HepG2 (cell line): ENCODE data around the gene HJURP. TPM values are rescaled to one million over a fixed set of nuclear protein-coding genes. Genes with fewer than 3 reads are reported as not detected.

ENCODE experiments used
- ATAC-seq: fragments of 200-7000 bp; cut with Tn5 transposase; 3 replicates; pipeline ENCODE4 v1.9.1; 2020; ENCODE audit warnings: mild to moderate bottlenecking, moderate library complexity
- BruUV-seq: library from RNA; stranded (reverse); fragments of 400-500 nt; replicated peaks from 2 replicates; lab custom pipeline; 2021; lab: Mats Ljungman, UMichigan
- CTCF ChIA-PET: fragments of 300-600 bp; formaldehyde crosslinking; extraction: SDS; loops from one replicate; lab custom pipeline; 2021; ENCODE audit warnings: low total read pairs, inconsistent platforms, low intra/inter-chr PET ratio; lab: Yijun Ruan, JAX
- POLR2A ChIA-PET: fragments of 350-600 bp; sonication (Branson Sonifier 250); formaldehyde crosslinking; loops from one replicate; lab custom pipeline; 2020; ENCODE audit warnings: antibody characterized with exemption, inconsistent platforms; lab: Yijun Ruan, JAX
- DNase-seq: peaks from one replicate; pipeline ENCODE4 v3.0.0-alpha.2; 2015; ENCODE audit warnings: low spot score
- FAIRE-seq: peaks from 3 replicates; lab custom pipeline; 2011; peaks lifted over from hg19 to GRCh38; lab: Jason Lieb, UNC
- H2AFZ ChIP-seq: one replicate; pipeline ENCODE4 v1.6.1; 2011; ENCODE audit warnings: low read length, inconsistent platforms
- H3K27ac ChIP-seq: fragments of 300-600 bp; 3 replicates; pipeline ENCODE4 v1.8.0; 2011; ENCODE audit warnings: mixed run types, mild to moderate bottlenecking, mixed read lengths, low read length, inconsistent platforms; ENCODE audit not compliant: insufficient read depth; ENCODE audit errors: extremely low read length
- H3K27me3 ChIP-seq, 2 experiments: fragments of 200-600 bp in 1 of 2; 2 replicates in 1 of 2; 3 replicates in 1 of 2; pipeline versions ENCODE4 v1.6.0 to v1.8.0; 2011; ENCODE audit warnings: low read length in 2 of 2, mild to moderate bottlenecking in 2 of 2, moderate library complexity in 2 of 2, inconsistent platforms in 1 of 2; ENCODE audit not compliant: insufficient read depth in 2 of 2, control insufficient read depth in 1 of 2
- H3K36me3 ChIP-seq, 2 experiments: fragments of 200-600 bp in 1 of 2; replicated peaks in 1 of 2; 2 replicates in 1 of 2; 3 replicates in 1 of 2; pipeline versions ENCODE4 v1.5.1 to v1.8.0; 2011; ENCODE audit warnings: low read length in 2 of 2, inconsistent platforms in 1 of 2; ENCODE audit not compliant: insufficient read depth in 2 of 2, control insufficient read depth in 1 of 2
- H3K4me1 ChIP-seq: 2 replicates; pipeline ENCODE4 v1.5.1; 2012; ENCODE audit warnings: low read length, inconsistent platforms; ENCODE audit not compliant: insufficient read depth
- H3K4me2 ChIP-seq: 2 replicates; pipeline ENCODE4 v1.6.0; 2011; ENCODE audit warnings: low read depth, low read length, inconsistent platforms
- H3K4me3 ChIP-seq, 3 experiments: fragments of 200-600 bp in 1 of 3; sonication (generic), shearing (Covaris generic) in 1 of 3; replicated peaks in 1 of 3; 2 replicates each; pipeline ENCODE4 v1.5.1; 2011 to 2016; ENCODE audit warnings: low read length in 3 of 3, inconsistent platforms in 2 of 3, low read depth in 2 of 3, mild to moderate bottlenecking in 2 of 3, control low read depth in 1 of 3, mixed read lengths in 1 of 3; ENCODE audit not compliant: insufficient read depth in 1 of 3
- H3K79me2 ChIP-seq: one replicate; pipeline ENCODE4 v1.6.1; 2011; ENCODE audit warnings: low read length, inconsistent platforms; ENCODE audit not compliant: insufficient read depth
- H3K9ac ChIP-seq: 2 replicates; pipeline ENCODE4 v1.6.0; 2011; ENCODE audit warnings: mild to moderate bottlenecking, low read depth, low read length, inconsistent platforms; ENCODE audit not compliant: insufficient read depth
- H3K9me3 ChIP-seq: 2 replicates; pipeline ENCODE4 v1.5.1; 2012; ENCODE audit warnings: mild to moderate bottlenecking, low read length
- H4K20me1 ChIP-seq: 2 replicates; pipeline ENCODE4 v1.6.0; 2011; ENCODE audit warnings: inconsistent platforms, mild to moderate bottlenecking, low read length, moderate library complexity; ENCODE audit not compliant: insufficient read depth
- ELF4 ChIP-seq: sonication (generic); formaldehyde crosslinking; IDR thresholded peaks from 2 replicates; pipeline ENCODE4 v1.5.0; 2020; ENCODE audit warnings: missing genetic modification reagents, mild to moderate bottlenecking, moderate library complexity, borderline replicate concordance
- MATR3 ChIP-seq: sonication (generic); formaldehyde crosslinking; IDR thresholded peaks from 2 replicates; pipeline ENCODE4 v1.4.0; 2020; ENCODE audit warnings: missing genetic modification reagents
- RARG ChIP-seq: sonication (generic); formaldehyde crosslinking; IDR thresholded peaks from 2 replicates; pipeline ENCODE4 v1.4.0; 2020; ENCODE audit warnings: low read depth, mild to moderate bottlenecking, missing genetic modification reagents
- RBAK ChIP-seq: sonication (generic); formaldehyde crosslinking; IDR thresholded peaks from 2 replicates; pipeline ENCODE4 v1.5.1; 2020; ENCODE audit warnings: mild to moderate bottlenecking, missing genetic modification reagents
- SCMH1 ChIP-seq: sonication (generic); formaldehyde crosslinking; IDR thresholded peaks from 2 replicates; pipeline ENCODE4 v1.9.0; 2021; ENCODE audit warnings: missing genetic modification reagents, mild to moderate bottlenecking, borderline replicate concordance
- SMAD3 ChIP-seq: sonication (generic); formaldehyde crosslinking; IDR thresholded peaks from 2 replicates; pipeline ENCODE4 v1.4.0; 2020; ENCODE audit warnings: missing genetic modification reagents
- SMARCC2 ChIP-seq: fragments of 450-650 bp; IDR thresholded peaks from 2 replicates; pipeline ENCODE4 v1.6.1; 2017; ENCODE audit warnings: antibody characterized with exemption, mild to moderate bottlenecking
- ZNF660 ChIP-seq: sonication (generic); formaldehyde crosslinking; IDR thresholded peaks from 2 replicates; pipeline ENCODE4 v1.5.1; 2020; ENCODE audit warnings: mild to moderate bottlenecking, low read depth, missing genetic modification reagents, borderline replicate concordance
- WGBS: methylation state at CpG from one replicate; pipeline ENCODE4 v1.1.6; 2017; ENCODE audit warnings: low lambda C conversion rate; 5-methylcytosine and 5-hydroxymethylcytosine counted together
- in situ Hi-C: cut with HindIII; loops from 2 replicates; pipeline ENCODE4 v1.10.0; 2017; ENCODE audit warnings: low pct_unique_long_range_greater_than_20kb; ENCODE audit not compliant: extremely low pct_ligation_motif_present
- intact Hi-C: fragments of 100-400 bp; cut with micrococcal nuclease; formaldehyde crosslinking; loops from one replicate; pipeline ENCODE4 v1.10.0; 2022; ENCODE audit not compliant: unreplicated experiment
- polyA plus RNA-seq, 8 experiments: library from polyadenylated mRNA; depleted of rRNA in 3 of 8; stranded (reverse) in 7 of 8; unstranded in 1 of 8; fragments of >200 nt; fragmentation: Illumina TruSeq in 4 of 8; extraction: Trizol in 4 of 8; gene quantifications; 2 replicates each; pipeline versions ENCODE4 v1.2.1 to v1.2.3, GENCODE V29; 2011 to 2016; ENCODE audit warnings: low read depth in 4 of 8, missing spikeins in 1 of 8, mixed read lengths in 1 of 8; ENCODE audit not compliant: insufficient read depth in 1 of 8
- total RNA-seq, 5 experiments: library from RNA; depleted of rRNA; stranded (reverse); fragments of >200 nt; fragmentation: Illumina TruSeq; extraction: Trizol; gene quantifications; 2 replicates each; pipeline ENCODE4 v1.2.3, GENCODE V29; 2016; ENCODE audit warnings: low read depth in 1 of 5
- TF ChIP-seq, protein P1 (sequence below): sonication (generic); formaldehyde crosslinking; IDR thresholded peaks from 2 replicates; pipeline ENCODE4 v1.4.0; 2020; ENCODE audit warnings: missing genetic modification reagents, mild to moderate bottlenecking, borderline replicate concordance

Gene HJURP
- total and polyA plus RNA-seq, 2 of the 13 experiments (the other 11 are each of a cell fraction or from before 2014, with no cell fraction given), result 36.3 to 43.9 TPM

DNA sequence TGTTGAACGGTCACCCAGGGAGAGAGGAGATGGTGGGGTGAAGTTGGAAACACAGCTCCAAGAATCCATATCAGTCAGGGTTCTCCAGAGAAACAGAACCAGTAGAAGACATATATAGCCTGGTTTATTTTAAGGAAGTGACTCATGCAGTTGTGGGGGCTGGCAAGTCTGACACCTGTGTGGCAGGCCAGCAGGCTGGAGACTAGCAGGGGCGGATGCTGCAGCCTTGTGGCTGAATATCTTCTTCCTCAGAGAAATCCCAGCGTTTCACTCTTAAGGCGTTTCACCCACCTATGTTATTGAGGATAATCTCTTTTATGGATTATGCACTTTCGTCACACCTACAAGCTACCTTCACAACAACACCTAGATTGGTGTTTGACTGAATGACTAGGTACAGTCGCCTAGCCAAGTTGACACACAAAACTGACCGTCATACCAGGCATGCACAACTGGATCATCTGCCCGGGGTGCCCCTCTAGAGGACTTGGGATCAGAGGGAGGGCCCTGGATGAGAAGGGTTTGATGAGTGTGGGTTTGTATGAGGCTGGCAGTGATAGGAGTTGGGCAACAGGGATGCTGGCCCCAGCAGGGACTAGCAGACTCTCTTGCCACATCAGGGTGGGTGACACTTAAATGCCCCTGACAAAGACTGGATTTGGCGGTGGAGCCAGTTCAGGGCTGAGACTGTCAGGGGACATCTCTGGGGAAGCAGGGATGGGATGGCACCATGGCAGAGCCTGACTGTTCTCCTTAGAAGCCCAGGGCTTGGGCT, 52.8 kb downstream of the HJURP start:
- 39% methylated on average over 9 of the region's 9 CpGs for WGBS
- ATAC-seq, result no peak
- H3K27ac ChIP-seq, result no peak overlapping the region
- peaks cover 0 to 48% of the 10 kb centered on the region in 2 experiments; a peak in 3 of 5 replicates for H3K27me3 ChIP-seq
- no peak for FAIRE-seq
- ChIA-PET CTCF (no interaction called here), POLR2A (no interaction called here)
- H3K4me1 ChIP-seq, result no peaks in the 10 kb centered on the region
- no peaks in the 10 kb centered on the region for H3K36me3 ChIP-seq
- in situ Hi-C loops, result no loop called here
- no peaks in the 10 kb centered on the region for H4K20me1 ChIP-seq
- no TSS peak for BruUV-seq
- no peak for DNase-seq
- H3K4me2 ChIP-seq, result no peak overlapping the region
- no peaks in the 10 kb centered on the region for H3K79me2 ChIP-seq
- no peak overlapping the region for H3K9ac ChIP-seq
- no peaks in the 10 kb centered on the region for H3K9me3 ChIP-seq
- intact Hi-C loops, result no loop called here
- H3K4me3 ChIP-seq, result no peak overlapping the region
- TF ChIP-seq RBAK (CRISPR knock-in tag) (no peak), ELF4 (no peak), ZNF660 (no peak), RARG (CRISPR knock-in tag) (no peak), MATR3 (CRISPR knock-in tag) (no peak), SCMH1 (CRISPR knock-in tag) (no peak)
- H2AFZ ChIP-seq, result no peak overlapping the region

DNA sequence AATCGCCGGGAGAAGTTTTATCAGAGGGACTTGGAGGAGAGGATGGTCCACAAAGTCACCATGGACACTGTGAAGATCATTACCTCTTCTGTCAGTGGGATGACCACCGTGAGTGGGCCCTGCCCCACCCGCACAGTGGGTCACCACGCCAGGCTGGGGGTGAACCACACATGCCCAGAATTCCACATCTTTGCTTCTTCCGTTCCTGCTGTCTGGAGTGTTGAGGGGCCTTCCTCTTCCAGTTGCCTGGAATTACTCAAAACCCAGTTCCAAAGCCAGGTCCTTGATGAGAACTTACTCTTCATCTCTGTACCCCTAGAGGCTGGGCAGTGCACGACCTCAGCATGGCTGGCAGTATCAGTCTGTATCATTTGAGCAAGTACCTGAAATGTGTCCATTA, 54.1 kb downstream of the HJURP start:
- FAIRE-seq (no peak), ATAC-seq (peak; percentile 45), DNase-seq (no peak)
- in situ Hi-C loops, result no loop called here
- WGBS, result 53% methylated on average over 7 of the region's 7 CpGs
- no peak for TF ChIP-seq SMARCC2
- TF ChIP-seq SMAD3 (CRISPR knock-in tag), result no peak
- TF ChIP-seq, protein P1, sequence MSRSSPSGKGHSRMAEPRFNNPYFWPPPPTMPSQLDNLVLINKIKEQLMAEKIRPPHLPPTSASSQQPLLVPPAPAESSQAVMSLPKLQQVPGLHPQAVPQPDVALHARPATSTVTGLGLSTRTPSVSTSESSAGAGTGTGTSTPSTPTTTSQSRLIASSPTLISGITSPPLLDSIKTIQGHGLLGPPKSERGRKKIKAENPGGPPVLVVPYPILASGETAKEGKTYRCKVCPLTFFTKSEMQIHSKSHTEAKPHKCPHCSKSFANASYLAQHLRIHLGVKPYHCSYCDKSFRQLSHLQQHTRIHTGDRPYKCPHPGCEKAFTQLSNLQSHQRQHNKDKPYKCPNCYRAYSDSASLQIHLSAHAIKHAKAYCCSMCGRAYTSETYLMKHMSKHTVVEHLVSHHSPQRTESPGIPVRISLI (CRISPR knock-in tag), result no peak
- CTCF ChIA-PET, result no interaction called here
- Histone ChIP-seq H2AFZ (no peak overlapping the region), H3K4me1 (no peaks in the 10 kb centered on the region), H3K4me3 (no peak overlapping the region), H3K36me3 (no peaks in the 10 kb centered on the region), H3K9me3 (no peaks in the 10 kb centered on the region), H3K9ac (no peak overlapping the region), H3K79me2 (no peaks in the 10 kb centered on the region), H3K27me3 (peaks cover 2 to 50% of the 10 kb centered on the region in 2 experiments; a peak in 3 of 5 replicates), H3K27ac (no peak overlapping the region), H3K4me2 (no peak overlapping the region), H4K20me1 (no peaks in the 10 kb centered on the region)
- POLR2A ChIA-PET, result no interaction called here
- BruUV-seq, result no TSS peak
- intact Hi-C loops, result no loop called here
